Astrocyte (in vitro differentiated cells and primary cell): ENCODE results near the gene TRAPPC12.

Source experiments
- EZH2 ChIP-seq: IDR thresholded peaks from 2 replicates; pipeline ENCODE4 v1.6.1; 2012; ENCODE audit warnings: mild to moderate bottlenecking, low read length, inconsistent platforms; ENCODE audit not compliant: insufficient read depth
- TF ChIP-seq, protein P1 (sequence below): IDR thresholded peaks from 2 replicates; pipeline ENCODE4 v1.5.1; 2011; ENCODE audit warnings: low read depth, mild to moderate bottlenecking, inconsistent platforms, low read length, moderate library complexity; ENCODE audit not compliant: insufficient read depth

- TF ChIP-seq, protein P1, sequence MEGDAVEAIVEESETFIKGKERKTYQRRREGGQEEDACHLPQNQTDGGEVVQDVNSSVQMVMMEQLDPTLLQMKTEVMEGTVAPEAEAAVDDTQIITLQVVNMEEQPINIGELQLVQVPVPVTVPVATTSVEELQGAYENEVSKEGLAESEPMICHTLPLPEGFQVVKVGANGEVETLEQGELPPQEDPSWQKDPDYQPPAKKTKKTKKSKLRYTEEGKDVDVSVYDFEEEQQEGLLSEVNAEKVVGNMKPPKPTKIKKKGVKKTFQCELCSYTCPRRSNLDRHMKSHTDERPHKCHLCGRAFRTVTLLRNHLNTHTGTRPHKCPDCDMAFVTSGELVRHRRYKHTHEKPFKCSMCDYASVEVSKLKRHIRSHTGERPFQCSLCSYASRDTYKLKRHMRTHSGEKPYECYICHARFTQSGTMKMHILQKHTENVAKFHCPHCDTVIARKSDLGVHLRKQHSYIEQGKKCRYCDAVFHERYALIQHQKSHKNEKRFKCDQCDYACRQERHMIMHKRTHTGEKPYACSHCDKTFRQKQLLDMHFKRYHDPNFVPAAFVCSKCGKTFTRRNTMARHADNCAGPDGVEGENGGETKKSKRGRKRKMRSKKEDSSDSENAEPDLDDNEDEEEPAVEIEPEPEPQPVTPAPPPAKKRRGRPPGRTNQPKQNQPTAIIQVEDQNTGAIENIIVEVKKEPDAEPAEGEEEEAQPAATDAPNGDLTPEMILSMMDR, result no peak
- TF ChIP-seq EZH2, result no peak
Measured at GRCh38 chr2:3460831-3461800, 81.6 kb downstream of the TRAPPC12 start.
